ENCODE results near the gene BMI1. TPM values are rescaled to one million over a fixed set of nuclear protein-coding genes. Genes with fewer than 3 reads are reported as not detected.

The BMI1 gene
- total and polyA plus RNA-seq, 2 experiments from 2014 or later = 2.3 to 10.7 TPM

DNA sequence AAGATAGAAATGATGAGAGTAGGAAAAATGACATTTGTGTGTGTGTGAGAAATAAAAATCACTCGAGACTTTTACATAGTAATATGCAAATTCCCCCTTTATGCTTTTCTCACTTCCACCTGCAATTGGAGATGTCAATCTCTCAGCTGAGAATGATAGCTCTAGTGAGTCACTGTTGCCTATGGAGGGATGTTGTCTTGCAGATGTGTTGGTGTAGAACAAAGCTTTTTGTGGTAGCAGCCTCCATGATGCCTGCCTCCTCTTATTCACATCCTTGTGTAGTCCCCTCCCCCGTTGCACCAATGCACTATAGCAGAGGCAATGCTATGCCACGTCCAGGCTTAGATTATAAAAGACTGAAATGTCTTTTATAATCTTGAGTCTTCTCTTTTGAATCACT lies 58.2 kb downstream of the BMI1 start:
- peak; percentile 22 for DNase-seq (ENCODE audit: low spot score)
- Mint-ChIP-seq H3K9me3 (no peaks in the 10 kb centered on the region), H3K27me3 (ENCODE audit: insufficient read depth, low read depth, poor library complexity) (no peaks in the 10 kb centered on the region), H3K4me3 (no peak overlapping the region), H3K27ac (no peak overlapping the region), H3K4me1 (peaks cover 11% of the 10 kb centered on the region; the same call in 2 of the 3 replicates), H3K36me3 (ENCODE audit: low read depth) (no peaks in the 10 kb centered on the region)
- Histone ChIP-seq H3K4me3 (no peak overlapping the region), H3K27me3 (ENCODE audit: insufficient read depth) (no peaks in the 10 kb centered on the region), H3K79me2 (replicated peaks; ENCODE audit: insufficient read depth) (no peaks in the 10 kb centered on the region), H4K20me1 (replicated peaks; ENCODE audit: insufficient read depth) (no peaks in the 10 kb centered on the region), H3K4me2 (0 out of 2 replicates have a peak overlapping the region, but pooled peaks have one; percentile 17), H3K4me1 (ENCODE audit: insufficient read depth) (peaks cover 7% of the 10 kb centered on the region; the same call in 1 of the 2 replicates), H3K27ac (ENCODE audit: low read depth) (no peak overlapping the region; the same call in 1 of the 2 replicates), H3K36me3 (ENCODE audit: insufficient read depth) (no peaks in the 10 kb centered on the region), H3F3A (replicated peaks; ENCODE audit: low read depth) (no peaks in the 10 kb centered on the region), H2AFZ (peak overlapping the region; percentile 67; the same call in 1 of the 2 replicates), H3K9me2 (ENCODE audit: insufficient read depth) (no peaks in the 10 kb centered on the region)
- ATAC-seq = peak; percentile 55; the same call in 2 of the 3 replicates
- no peak for TF ChIP-seq EZH2phosphoT487 (IDR thresholded peaks at IDR 0.05; ENCODE audit: unreplicated experiment)
- TF ChIP-seq, protein P1, sequence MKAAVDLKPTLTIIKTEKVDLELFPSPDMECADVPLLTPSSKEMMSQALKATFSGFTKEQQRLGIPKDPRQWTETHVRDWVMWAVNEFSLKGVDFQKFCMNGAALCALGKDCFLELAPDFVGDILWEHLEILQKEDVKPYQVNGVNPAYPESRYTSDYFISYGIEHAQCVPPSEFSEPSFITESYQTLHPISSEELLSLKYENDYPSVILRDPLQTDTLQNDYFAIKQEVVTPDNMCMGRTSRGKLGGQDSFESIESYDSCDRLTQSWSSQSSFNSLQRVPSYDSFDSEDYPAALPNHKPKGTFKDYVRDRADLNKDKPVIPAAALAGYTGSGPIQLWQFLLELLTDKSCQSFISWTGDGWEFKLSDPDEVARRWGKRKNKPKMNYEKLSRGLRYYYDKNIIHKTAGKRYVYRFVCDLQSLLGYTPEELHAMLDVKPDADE (IDR thresholded peaks at IDR 0.05) = no peak
- TF ChIP-seq EZH2 (IDR thresholded peaks at IDR 0.05; ENCODE audit: low read depth, unreplicated experiment) = no peak
- no peak for TF ChIP-seq ZNF114 (CRISPR knock-in tag; IDR thresholded peaks at IDR 0.05)

Small RNA genes lying within 50 kb of the gene (small RNA-seq; reads per million reads assigned to genes)
- not detected for gene AL158211.3 (ENCODE audit: low replicate concordance)

Other genes starting within 250 kb of the BMI1 start
- not detected in 2 replicates for gene EBLN1, start 103.1 kb upstream of the BMI1 start, total RNA-seq (2014; rRNA removed; shearing (Covaris generic))
- not detected in 2 replicates for gene EBLN1, start 103.1 kb upstream of the BMI1 start, polyA plus RNA-seq (2016; fragmentation: Nextera tagmentation; extraction: Ambion mirVana)
- 1.1 and 2.5 TPM in 2 replicates for gene COMMD3, start 4.7 kb upstream of the BMI1 start, total RNA-seq (2014; rRNA removed; shearing (Covaris generic))
- 5.2 and 6.0 TPM in 2 replicates for gene COMMD3, start 4.7 kb upstream of the BMI1 start, polyA plus RNA-seq (2016; fragmentation: Nextera tagmentation; extraction: Ambion mirVana)
- 0.12 TPM in 1 of 2 replicates, not detected in the other for gene SPAG6, start 24.4 kb downstream of the BMI1 start, total RNA-seq (2014; rRNA removed; shearing (Covaris generic))
- gene SPAG6, start 24.4 kb downstream of the BMI1 start, polyA plus RNA-seq (2016; fragmentation: Nextera tagmentation; extraction: Ambion mirVana) = 0.21 and 0.33 TPM in 2 replicates